PFSK-1 (cell line): ENCODE data around the gene JMJD7.

Source experiments
- FOXP2 ChIP-seq: optimal IDR thresholded peaks from 2 replicates; pipeline ENCODE3; 2011; ENCODE audit warnings: borderline replicate concordance, control low read depth, inconsistent platforms; ENCODE audit not compliant: insufficient read depth; ENCODE audit errors: extremely low read length, extremely low read depth
- POLR2AphosphoS5 ChIP-seq: IDR thresholded peaks from 2 replicates; pipeline ENCODE4 v1.6.1; 2012; ENCODE audit warnings: low read depth, mild to moderate bottlenecking, control low read depth, low read length, moderate library complexity
- SIN3A ChIP-seq: IDR thresholded peaks from 2 replicates; pipeline ENCODE4 v1.6.1; 2012; ENCODE audit warnings: mild to moderate bottlenecking, low read length, moderate library complexity, borderline replicate concordance; ENCODE audit not compliant: insufficient read depth
- TAF1 ChIP-seq: IDR thresholded peaks from 2 replicates; pipeline ENCODE4 v1.6.1; 2012; ENCODE audit warnings: low read length, control low read depth, borderline replicate concordance; ENCODE audit not compliant: insufficient read depth
- TF ChIP-seq, protein P1 (sequence below), 2 experiments: IDR thresholded peaks; 2 replicates each; pipeline versions ENCODE4 v1.6.1 to v1.8.0; 2011 to 2012; ENCODE audit warnings: low read depth in 2 of 2, low read length in 2 of 2, control low read depth in 1 of 2, inconsistent platforms in 1 of 2, mild to moderate bottlenecking in 1 of 2, moderate library complexity in 1 of 2; ENCODE audit not compliant: insufficient read depth in 1 of 2

The JMJD7 gene

DNA sequence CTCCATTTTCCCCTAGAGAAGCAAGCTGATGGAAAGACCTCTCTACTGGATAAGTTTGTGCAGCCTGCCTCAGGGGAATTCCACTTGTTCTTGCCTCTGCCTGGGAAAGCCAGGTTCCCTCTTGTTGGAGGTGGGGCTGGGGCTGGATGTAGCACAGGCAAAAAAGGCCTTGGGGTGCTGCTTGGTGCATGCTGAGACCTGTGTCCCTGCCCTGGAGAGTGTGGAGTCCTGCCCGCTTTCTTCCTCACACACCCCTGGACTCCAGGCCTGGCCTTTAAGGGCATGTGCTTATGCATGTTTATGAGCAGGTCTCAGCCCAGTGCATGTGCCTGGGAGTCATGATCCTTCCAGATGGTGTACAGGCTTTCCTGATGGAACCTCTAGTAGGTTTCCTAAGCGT, 23.5 kb upstream of the JMJD7 start:
- TF ChIP-seq TAF1 (no peak), POLR2AphosphoS5 (no peak)

DNA sequence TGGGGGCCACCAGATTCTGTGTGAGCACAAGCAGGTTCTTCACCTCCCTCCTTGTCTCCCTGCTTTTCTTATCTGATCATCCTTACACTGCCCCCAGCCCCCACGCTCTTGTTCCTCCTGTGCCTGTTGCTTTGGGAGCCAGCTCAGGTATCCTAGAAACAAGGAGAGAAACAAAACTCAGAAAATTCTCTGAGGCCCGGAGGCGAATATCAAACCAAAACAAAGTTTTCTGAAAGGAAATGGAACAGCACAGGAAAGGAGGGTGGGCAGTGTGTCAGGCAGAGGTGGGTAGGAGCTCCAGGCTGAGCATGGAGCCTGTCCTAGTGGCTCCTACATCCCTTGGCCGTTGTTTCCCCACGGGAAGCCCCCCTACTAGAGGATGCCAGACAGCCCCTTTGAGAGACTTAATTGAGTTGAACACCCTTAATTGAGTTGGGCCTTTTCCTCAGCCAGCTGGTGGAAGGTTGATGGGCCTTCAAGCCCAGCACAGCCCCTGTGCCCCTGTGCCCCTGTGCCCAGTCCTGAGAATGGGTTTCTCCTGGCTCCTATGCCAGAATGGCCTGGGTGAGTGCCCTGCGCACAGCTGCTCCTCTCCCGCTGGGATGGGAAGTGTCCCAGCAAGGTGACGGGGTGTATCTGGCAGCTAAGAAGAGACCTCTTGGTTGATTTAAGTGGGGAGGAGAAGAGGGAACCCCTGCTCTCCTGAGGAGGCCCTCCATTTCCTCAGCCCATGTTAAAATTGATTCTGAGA, 22.8 kb upstream of the JMJD7 start:
- no peak for TF ChIP-seq FOXP2
- TF ChIP-seq TAF1: no peak
- TF ChIP-seq, protein P1, sequence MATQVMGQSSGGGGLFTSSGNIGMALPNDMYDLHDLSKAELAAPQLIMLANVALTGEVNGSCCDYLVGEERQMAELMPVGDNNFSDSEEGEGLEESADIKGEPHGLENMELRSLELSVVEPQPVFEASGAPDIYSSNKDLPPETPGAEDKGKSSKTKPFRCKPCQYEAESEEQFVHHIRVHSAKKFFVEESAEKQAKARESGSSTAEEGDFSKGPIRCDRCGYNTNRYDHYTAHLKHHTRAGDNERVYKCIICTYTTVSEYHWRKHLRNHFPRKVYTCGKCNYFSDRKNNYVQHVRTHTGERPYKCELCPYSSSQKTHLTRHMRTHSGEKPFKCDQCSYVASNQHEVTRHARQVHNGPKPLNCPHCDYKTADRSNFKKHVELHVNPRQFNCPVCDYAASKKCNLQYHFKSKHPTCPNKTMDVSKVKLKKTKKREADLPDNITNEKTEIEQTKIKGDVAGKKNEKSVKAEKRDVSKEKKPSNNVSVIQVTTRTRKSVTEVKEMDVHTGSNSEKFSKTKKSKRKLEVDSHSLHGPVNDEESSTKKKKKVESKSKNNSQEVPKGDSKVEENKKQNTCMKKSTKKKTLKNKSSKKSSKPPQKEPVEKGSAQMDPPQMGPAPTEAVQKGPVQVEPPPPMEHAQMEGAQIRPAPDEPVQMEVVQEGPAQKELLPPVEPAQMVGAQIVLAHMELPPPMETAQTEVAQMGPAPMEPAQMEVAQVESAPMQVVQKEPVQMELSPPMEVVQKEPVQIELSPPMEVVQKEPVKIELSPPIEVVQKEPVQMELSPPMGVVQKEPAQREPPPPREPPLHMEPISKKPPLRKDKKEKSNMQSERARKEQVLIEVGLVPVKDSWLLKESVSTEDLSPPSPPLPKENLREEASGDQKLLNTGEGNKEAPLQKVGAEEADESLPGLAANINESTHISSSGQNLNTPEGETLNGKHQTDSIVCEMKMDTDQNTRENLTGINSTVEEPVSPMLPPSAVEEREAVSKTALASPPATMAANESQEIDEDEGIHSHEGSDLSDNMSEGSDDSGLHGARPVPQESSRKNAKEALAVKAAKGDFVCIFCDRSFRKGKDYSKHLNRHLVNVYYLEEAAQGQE (IDR thresholded peaks at IDR 0.05; ENCODE audit: insufficient read depth in 1 of 2, low read depth in 2 of 2, low read length in 2 of 2): no peak
- TF ChIP-seq SIN3A: no peak
- no peak for TF ChIP-seq POLR2AphosphoS5

DNA sequence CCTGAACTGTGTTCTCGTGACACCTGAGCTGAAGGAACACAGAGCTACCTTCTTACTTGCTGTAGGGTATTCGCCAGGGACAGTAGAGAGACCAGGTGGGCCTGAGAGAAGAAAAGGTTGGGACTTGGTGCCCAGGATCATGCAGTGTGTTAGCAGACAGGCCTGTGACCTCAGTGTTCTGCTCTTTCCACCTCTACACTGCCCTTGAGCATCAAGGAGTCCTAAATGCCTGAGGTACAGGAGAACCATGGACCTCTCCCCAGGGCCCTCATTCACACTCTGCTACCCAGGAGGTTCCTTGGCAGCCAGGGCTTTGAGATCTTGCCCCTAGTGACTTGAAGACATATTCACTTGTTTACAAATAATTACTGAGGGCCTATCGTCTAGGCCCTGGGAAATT, 22.2 kb upstream of the JMJD7 start:
- no peak for TF ChIP-seq SIN3A
- TF ChIP-seq FOXP2: no peak
- no peak for TF ChIP-seq POLR2AphosphoS5
- no peak for TF ChIP-seq TAF1
- TF ChIP-seq, protein P1 (IDR thresholded peaks at IDR 0.05; ENCODE audit: insufficient read depth in 1 of 2, low read depth in 2 of 2, low read length in 2 of 2): no peak

DNA sequence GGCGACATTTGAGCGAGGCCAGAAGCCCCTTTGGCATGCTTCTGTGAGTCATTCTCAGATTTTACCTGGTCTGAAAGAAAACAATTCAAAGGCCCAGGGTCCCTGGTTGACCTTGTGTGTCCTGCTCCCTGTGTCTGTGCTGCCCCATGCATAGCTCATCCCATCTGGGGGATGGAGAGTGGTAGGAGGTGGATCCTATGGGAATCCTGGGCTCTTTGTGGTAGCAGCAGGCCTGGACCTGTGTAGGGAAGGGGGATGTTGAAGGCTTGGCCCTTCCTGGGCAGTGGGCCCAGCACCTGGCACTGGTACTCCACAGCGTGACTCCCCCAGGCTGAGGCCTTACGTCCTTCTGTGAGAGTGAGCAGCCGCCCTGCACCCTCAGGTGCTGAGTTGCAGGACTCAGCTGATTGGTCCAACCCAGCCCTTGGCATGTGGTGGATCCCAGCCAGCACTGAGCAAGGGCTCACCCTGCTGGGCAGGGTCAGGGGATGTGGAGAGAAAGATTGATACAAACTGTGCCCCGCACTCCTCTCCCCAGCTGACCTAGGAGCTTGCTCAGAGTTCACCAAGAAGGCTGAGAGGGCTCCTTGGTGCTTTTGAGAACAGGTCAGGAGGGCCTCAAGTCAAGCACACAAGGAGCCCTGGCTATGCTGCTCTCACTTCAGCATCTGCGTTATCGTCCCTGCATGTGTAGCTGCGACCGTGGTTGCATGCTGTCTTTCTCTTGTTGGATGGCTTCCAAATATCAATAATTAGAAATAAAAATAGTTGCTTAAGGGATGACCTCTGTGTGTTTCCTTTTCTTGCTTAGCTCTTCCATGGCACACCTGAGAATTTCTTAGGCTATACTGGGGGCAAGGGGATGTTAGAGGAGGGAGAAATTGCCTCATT, 21.4 kb upstream of the JMJD7 start:
- TF ChIP-seq, protein P1 (IDR thresholded peaks at IDR 0.05; ENCODE audit: insufficient read depth in 1 of 2, low read depth in 2 of 2, low read length in 2 of 2): no peak
- TF ChIP-seq TAF1 (no peak), FOXP2 (no peak), SIN3A (no peak), POLR2AphosphoS5 (no peak)

DNA sequence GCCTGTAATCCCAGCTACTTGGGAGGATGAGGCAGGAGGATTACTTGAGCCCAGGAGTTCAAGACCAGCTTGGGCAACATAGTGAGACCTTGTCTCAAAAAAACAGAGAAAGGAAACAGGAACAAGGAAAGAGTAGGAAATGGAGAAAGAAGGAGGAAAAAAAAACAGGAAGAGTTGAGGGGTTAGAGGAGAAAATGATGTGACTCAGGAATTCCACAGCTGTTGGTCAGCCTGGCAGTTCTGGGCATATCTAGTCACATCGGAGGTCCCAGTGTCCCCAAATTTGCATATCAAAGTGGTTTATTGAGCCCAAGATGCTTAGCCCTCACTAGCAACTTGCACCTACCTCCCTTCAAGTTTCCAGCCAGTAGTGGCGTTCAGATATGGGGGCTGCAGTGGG, 18.8 kb upstream of the JMJD7 start:
- TF ChIP-seq TAF1 (no peak), SIN3A (no peak)

DNA sequence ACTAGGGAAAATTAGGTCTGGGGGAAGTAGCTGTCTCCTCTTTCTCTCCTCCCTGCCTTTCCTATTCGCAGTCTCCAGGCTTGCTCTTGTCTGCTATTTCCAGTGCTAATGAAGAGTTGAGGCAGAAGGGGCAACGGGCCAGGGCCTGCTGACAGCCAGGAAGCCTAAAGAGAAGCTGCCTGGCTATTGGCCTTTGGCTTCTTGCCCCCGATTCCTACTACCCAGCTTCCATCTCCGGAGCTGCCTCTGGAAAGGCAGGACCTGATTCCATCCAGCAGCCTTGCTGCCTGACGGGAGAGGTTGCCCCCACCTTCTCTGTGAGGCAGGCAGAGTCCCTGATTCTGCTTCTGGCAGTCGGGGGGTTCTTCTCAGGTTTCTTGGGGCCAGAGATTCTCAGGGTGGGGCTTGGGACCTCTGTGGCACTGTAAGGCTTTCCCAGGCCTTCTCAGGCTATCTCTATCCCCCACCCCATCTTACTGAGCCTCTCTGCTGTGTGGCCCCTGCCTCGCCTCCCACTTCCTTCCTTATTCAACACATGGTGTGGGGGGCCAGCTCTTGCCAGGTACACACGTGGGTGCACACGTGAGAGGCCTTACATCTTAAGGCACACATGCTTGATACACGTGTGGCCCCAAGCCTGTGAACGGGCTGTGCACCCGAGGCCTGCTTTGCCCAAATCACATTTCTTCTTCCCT, 18.2 kb upstream of the JMJD7 start:
- TF ChIP-seq, protein P1 (IDR thresholded peaks at IDR 0.05; ENCODE audit: insufficient read depth in 1 of 2, low read depth in 2 of 2, low read length in 2 of 2): no peak
- TF ChIP-seq FOXP2: no peak
- no peak for TF ChIP-seq POLR2AphosphoS5
- no peak for TF ChIP-seq TAF1
- TF ChIP-seq SIN3A: no peak
